ENCODE measurements around the gene SEPTIN10.

Gene SEPTIN10

DNA sequence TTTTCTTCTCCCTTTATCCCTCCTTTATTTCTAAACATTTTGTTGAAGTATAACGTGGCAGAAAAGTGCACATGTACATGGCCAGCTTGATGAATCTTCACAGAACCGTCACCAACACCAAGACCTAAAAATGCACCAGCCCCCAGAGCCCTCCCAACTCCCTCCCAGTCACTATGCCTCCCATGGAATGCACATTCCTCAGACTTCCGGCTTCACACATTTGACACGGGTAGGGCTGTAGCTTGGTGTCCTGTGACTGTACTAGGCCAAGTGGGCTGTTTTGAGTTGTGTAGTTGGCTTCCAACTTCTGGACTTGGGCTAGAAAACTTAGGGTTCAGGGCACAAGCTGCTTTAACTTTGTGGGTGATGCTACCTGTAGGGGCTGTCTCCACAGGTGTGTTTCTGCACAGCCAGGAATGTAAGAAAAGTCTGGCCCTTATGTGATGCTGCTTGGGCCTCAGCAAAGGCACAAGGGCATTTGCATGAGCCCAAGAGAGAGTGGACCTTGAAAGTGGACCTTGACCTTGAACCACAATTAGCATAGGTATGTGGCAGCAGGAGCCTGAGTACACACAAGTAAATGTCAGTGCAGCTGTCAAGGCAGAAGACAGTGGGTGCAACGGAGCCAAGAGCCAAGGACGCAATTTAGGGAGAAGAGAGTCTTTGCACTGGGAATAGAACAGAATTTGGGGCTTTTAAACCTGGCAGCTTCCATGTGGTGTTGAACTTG is 78.4 kb downstream of the SEPTIN10 start:
- peaks cover 37% of the 10 kb centered on the region for H3K27me3 ChIP-seq (replicated peaks; ENCODE audit: control insufficient read depth, insufficient read depth, low read length)
- no peaks in the 10 kb centered on the region for H3K4me1 ChIP-seq (ENCODE audit: control insufficient read depth, insufficient read depth, low read length)
- H3K9me3 ChIP-seq (ENCODE audit: control insufficient read depth, low read length): no peaks in the 10 kb centered on the region
- no peaks in the 10 kb centered on the region for H3K36me3 ChIP-seq (ENCODE audit: control insufficient read depth, insufficient read depth, low read length, severe bottlenecking)
- H3K9ac ChIP-seq (ENCODE audit: low read length): no peak overlapping the region
- DNase-seq (ENCODE audit: low read depth): no peak
- no peak overlapping the region for H3K4me3 ChIP-seq (ENCODE audit: low read length)

DNA sequence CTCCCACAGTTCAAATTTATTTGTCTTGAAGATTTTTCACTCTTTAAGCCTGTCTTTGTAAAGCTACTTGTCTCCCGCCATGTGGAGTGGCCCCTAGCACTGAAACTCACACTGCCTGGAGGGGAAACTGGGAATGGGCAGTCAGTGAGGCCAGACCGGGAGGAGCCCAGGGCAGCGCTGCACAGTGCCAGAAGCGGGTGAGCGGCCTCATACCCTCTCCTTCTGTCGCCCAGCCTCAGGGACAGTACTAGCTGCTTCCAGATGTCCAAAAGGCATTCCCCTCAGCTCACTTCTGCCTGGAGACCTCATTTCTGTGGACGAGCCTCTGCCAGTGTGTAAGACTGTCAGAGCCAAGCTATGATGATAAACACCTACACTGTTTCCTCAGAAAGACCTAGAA is 79.9 kb downstream of the SEPTIN10 start:
- H3K9ac ChIP-seq (ENCODE audit: low read length): no peak overlapping the region
- peaks cover 10% of the 10 kb centered on the region for H3K4me1 ChIP-seq (ENCODE audit: control insufficient read depth, insufficient read depth, low read length)
- H3K9me3 ChIP-seq (ENCODE audit: control insufficient read depth, low read length): no peaks in the 10 kb centered on the region
- H3K36me3 ChIP-seq (ENCODE audit: control insufficient read depth, insufficient read depth, low read length, severe bottlenecking): no peaks in the 10 kb centered on the region
- H3K4me3 ChIP-seq (ENCODE audit: low read length): no peak overlapping the region
- H3K27me3 ChIP-seq (replicated peaks; ENCODE audit: control insufficient read depth, insufficient read depth, low read length): peaks cover 37% of the 10 kb centered on the region
- no peak for DNase-seq (ENCODE audit: low read depth)

DNA sequence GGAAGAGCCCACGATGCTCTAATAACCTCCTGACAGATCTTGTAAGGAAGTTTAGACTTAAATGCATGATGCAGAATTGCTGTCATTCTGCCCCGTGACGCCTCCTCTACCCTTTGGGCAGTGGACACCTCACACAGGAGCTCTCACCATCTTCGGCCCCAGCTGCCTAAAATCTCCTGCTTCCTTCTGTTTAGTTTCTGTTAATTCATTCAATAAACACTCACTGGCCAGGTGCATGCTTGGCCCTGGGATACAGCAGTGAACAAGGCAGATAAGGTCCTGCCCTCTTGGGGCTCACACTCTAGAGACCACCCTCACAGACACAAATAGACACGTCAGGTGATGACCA is 81.1 kb downstream of the SEPTIN10 start:
- Histone ChIP-seq H3K27me3 (replicated peaks; ENCODE audit: control insufficient read depth, insufficient read depth, low read length) (peaks cover 37% of the 10 kb centered on the region), H3K9me3 (ENCODE audit: control insufficient read depth, low read length) (no peaks in the 10 kb centered on the region), H3K9ac (ENCODE audit: low read length) (no peak overlapping the region), H3K4me3 (ENCODE audit: low read length) (no peak overlapping the region), H3K36me3 (ENCODE audit: control insufficient read depth, insufficient read depth, low read length, severe bottlenecking) (no peaks in the 10 kb centered on the region), H3K4me1 (ENCODE audit: control insufficient read depth, insufficient read depth, low read length) (peaks cover 10% of the 10 kb centered on the region)
- DNase-seq (ENCODE audit: low read depth): no peak

DNA sequence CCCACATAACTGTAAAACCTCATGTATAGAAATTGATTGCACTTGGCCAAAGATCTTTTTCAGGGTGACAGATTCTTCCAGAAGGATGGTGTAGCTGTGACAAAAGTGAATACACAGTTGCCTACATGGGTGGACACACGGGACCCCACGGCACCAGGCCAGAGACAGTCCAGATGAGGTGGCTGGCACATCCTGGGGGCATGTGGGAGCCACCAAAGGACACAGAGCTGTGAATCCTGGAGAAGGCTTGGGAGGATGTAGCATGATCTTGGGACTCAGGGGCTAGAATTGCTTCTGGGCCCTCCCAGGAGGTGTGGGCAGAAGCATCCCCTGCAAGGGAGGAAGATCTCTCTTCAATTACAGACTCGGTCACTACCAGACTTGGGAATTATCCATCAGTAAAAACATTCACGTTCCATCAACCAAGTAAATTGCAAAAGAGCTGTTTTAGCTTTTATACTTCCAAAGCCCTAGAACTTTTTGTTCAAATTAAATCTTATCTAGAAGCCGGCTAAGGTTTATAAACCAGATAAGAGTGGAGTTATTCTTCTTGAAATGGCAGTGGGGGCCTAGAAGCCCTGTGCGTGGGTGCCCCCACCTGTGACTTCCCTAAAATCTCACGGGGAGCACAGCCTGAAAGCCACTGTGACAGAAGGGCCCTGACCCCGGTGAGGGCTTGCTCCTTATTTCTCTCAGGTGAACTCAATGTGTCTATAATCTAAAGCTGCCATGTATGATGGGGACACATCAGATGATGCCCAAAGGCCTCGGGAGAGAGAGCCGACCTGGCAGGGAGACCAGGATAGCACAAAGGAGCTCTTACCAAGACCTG is 81.7 kb downstream of the SEPTIN10 start:
- no peak overlapping the region for H3K4me3 ChIP-seq (ENCODE audit: low read length)
- peaks cover 10% of the 10 kb centered on the region for H3K4me1 ChIP-seq (ENCODE audit: control insufficient read depth, insufficient read depth, low read length)
- H3K27me3 ChIP-seq (replicated peaks; ENCODE audit: control insufficient read depth, insufficient read depth, low read length): peaks cover 37% of the 10 kb centered on the region
- H3K9me3 ChIP-seq (ENCODE audit: control insufficient read depth, low read length): no peaks in the 10 kb centered on the region
- no peaks in the 10 kb centered on the region for H3K36me3 ChIP-seq (ENCODE audit: control insufficient read depth, insufficient read depth, low read length, severe bottlenecking)
- H3K9ac ChIP-seq (ENCODE audit: low read length): no peak overlapping the region
- DNase-seq (ENCODE audit: low read depth): no peak

DNA sequence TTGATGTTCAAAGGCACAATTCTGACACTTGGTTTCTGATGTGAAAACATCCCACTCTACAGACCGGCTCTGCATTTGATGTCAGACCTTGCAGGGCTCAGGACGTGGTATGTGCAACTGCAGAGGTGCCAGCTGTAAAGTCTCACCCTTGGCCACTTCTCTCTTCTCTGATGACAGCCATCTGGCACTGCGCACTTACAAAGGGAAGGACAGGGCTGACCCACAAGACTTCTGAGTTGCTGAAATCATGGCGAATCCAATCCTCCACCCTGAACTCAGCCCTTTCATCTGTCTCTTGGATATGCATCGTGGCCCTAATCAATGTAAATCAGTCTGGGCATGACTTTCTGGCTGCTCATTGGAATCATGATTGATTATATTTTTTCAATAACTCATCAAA is 82.5 kb downstream of the SEPTIN10 start:
- H3K9ac ChIP-seq (ENCODE audit: low read length): no peak overlapping the region
- peaks cover 10% of the 10 kb centered on the region for H3K4me1 ChIP-seq (ENCODE audit: control insufficient read depth, insufficient read depth, low read length)
- H3K4me3 ChIP-seq (ENCODE audit: low read length): no peak overlapping the region
- no peak for DNase-seq (ENCODE audit: low read depth)
- H3K36me3 ChIP-seq (ENCODE audit: control insufficient read depth, insufficient read depth, low read length, severe bottlenecking): no peaks in the 10 kb centered on the region
- H3K9me3 ChIP-seq (ENCODE audit: control insufficient read depth, low read length): no peaks in the 10 kb centered on the region
- peaks cover 37% of the 10 kb centered on the region for H3K27me3 ChIP-seq (replicated peaks; ENCODE audit: control insufficient read depth, insufficient read depth, low read length)

DNA sequence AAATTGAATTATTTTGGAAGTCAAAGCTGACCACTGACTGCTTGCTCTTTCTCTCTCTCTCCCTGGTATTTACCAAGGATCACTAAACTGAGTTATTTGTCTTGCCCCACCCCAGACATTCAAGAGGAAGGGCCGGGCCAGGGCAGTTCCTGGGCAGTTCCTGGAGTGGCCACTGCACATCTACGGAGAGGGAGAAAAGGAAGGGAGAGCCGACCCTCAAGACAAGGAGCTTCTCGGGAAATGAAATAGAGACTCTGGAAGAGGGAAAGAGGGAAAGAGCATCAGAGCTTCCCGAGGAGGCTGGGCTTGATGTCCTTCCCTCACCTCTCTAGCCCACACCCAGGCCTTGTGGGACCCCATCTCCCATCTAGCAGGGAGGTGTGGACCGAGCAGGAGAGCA is 83.1 kb downstream of the SEPTIN10 start:
- Histone ChIP-seq H3K4me3 (ENCODE audit: low read length) (no peak overlapping the region), H3K4me1 (ENCODE audit: control insufficient read depth, insufficient read depth, low read length) (peaks cover 10% of the 10 kb centered on the region), H3K9me3 (ENCODE audit: control insufficient read depth, low read length) (no peaks in the 10 kb centered on the region), H3K36me3 (ENCODE audit: control insufficient read depth, insufficient read depth, low read length, severe bottlenecking) (no peaks in the 10 kb centered on the region), H3K9ac (ENCODE audit: low read length) (no peak overlapping the region), H3K27me3 (replicated peaks; ENCODE audit: control insufficient read depth, insufficient read depth, low read length) (peaks cover 39% of the 10 kb centered on the region)
- DNase-seq (ENCODE audit: low read depth): no peak

- DNase-seq (ENCODE audit: low read depth): peak; percentile 34
Measured at GRCh38 chr2:109529532-109530449, 84.0 kb downstream of the SEPTIN10 start.

GRCh38 chr2:109528811-109529501 is 84.8 kb downstream of the SEPTIN10 start:
- Histone ChIP-seq H3K36me3 (ENCODE audit: control insufficient read depth, insufficient read depth, low read length, severe bottlenecking) (no peaks in the 10 kb centered on the region), H3K27me3 (replicated peaks; ENCODE audit: control insufficient read depth, insufficient read depth, low read length) (peaks cover 31% of the 10 kb centered on the region), H3K9ac (ENCODE audit: low read length) (no peak overlapping the region), H3K4me3 (ENCODE audit: low read length) (no peak overlapping the region), H3K9me3 (ENCODE audit: control insufficient read depth, low read length) (no peaks in the 10 kb centered on the region), H3K4me1 (ENCODE audit: control insufficient read depth, insufficient read depth, low read length) (peaks cover 10% of the 10 kb centered on the region)
- DNase-seq (ENCODE audit: low read depth): no peak

More at GRCh38 chr2:109529532-109530449, 84.0 kb downstream of the SEPTIN10 start:
- no peaks in the 10 kb centered on the region for H3K36me3 ChIP-seq (ENCODE audit: control insufficient read depth, insufficient read depth, low read length, severe bottlenecking)
- H3K4me3 ChIP-seq (ENCODE audit: low read length): no peak overlapping the region
- no peak overlapping the region for H3K9ac ChIP-seq (ENCODE audit: low read length)
- H3K4me1 ChIP-seq (ENCODE audit: control insufficient read depth, insufficient read depth, low read length): peaks cover 10% of the 10 kb centered on the region
- no peaks in the 10 kb centered on the region for H3K9me3 ChIP-seq (ENCODE audit: control insufficient read depth, low read length)
- peaks cover 36% of the 10 kb centered on the region for H3K27me3 ChIP-seq (replicated peaks; ENCODE audit: control insufficient read depth, insufficient read depth, low read length)

DNA sequence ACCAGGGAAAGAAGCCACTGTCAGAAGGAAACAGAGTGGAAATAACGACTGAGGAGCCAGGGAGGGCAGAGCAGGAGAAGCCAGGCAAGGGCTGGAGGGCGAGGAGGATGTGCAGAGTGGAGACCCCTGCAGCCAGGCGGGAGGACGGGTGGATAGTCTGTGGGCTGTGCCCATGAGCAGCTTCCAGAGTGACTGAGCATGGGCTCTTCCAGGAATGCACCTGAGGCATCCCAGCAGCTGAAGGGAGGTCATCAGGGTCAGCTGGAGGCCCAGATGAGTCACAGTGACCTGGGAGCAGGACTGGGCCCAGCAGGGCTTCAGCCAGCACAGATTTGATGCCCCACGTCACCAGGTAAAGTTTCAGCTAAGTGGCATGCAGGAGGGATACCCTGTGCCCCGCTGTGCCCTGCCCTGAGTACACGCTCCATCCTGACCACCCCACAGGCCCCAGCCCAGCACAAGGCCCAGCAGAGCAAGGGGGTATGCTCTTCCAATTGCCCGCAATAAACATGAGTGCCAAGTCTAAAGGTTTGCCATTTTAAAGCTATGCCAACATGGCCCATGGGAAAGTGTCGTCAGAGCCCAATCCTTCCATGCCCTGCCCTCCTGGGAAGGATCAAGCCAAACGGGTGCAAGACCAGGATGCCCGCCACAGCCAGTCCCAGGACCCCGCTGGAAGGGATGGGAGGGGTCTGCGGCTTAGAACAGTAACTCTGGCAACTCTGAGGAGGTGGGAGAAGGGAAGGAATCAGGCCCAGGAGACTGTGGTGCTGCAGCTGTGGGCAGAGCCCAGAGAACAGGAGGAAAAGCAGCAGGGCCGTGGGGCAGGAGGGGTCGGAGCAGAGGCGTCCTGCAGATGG is 85.7 kb downstream of the SEPTIN10 start:
- no peaks in the 10 kb centered on the region for H3K36me3 ChIP-seq (ENCODE audit: control insufficient read depth, insufficient read depth, low read length, severe bottlenecking)
- H3K9ac ChIP-seq (ENCODE audit: low read length): no peak overlapping the region
- no peak for DNase-seq (ENCODE audit: low read depth)
- no peak overlapping the region for H3K4me3 ChIP-seq (ENCODE audit: low read length)
- H3K9me3 ChIP-seq (ENCODE audit: control insufficient read depth, low read length): no peaks in the 10 kb centered on the region
- peaks cover 10% of the 10 kb centered on the region for H3K4me1 ChIP-seq (ENCODE audit: control insufficient read depth, insufficient read depth, low read length)
- peaks cover 25% of the 10 kb centered on the region for H3K27me3 ChIP-seq (replicated peaks; ENCODE audit: control insufficient read depth, insufficient read depth, low read length)

GRCh38 chr2:109527079-109527478 is 86.7 kb downstream of the SEPTIN10 start:
- Histone ChIP-seq H3K9me3 (ENCODE audit: control insufficient read depth, low read length) (no peaks in the 10 kb centered on the region), H3K36me3 (ENCODE audit: control insufficient read depth, insufficient read depth, low read length, severe bottlenecking) (no peaks in the 10 kb centered on the region), H3K4me3 (ENCODE audit: low read length) (no peak overlapping the region), H3K4me1 (ENCODE audit: control insufficient read depth, insufficient read depth, low read length) (peaks cover 10% of the 10 kb centered on the region), H3K27me3 (replicated peaks; ENCODE audit: control insufficient read depth, insufficient read depth, low read length) (peaks cover 17% of the 10 kb centered on the region), H3K9ac (ENCODE audit: low read length) (no peak overlapping the region)
- DNase-seq (ENCODE audit: low read depth): no peak
